Fibroblast of pulmonary artery (primary cell): Measurements from ENCODE around the gene PTPRN2.

ENCODE experiments used
- DNase-seq: peaks from one replicate; pipeline ENCODE4 v3.0.0-alpha.2; 2010; ENCODE audit warnings: low read depth
- H3K4me3 ChIP-seq: replicated peaks from 2 replicates; pipeline ENCODE4 v1.5.1; 2011; ENCODE audit warnings: low read depth, mild to moderate bottlenecking, control low read depth, low read length, moderate library complexity
- CTCF ChIP-seq: IDR thresholded peaks from 2 replicates; pipeline ENCODE4 v1.5.1; 2011; ENCODE audit warnings: mild to moderate bottlenecking, control low read depth, low read length, inconsistent platforms; ENCODE audit errors: missing control alignments

The PTPRN2 gene

GRCh38 chr7:158361326-158361946, 226.2 kb downstream of the PTPRN2 start:
- TF ChIP-seq CTCF = no peak
- no peak overlapping the region for H3K4me3 ChIP-seq
- no peak for DNase-seq

- no peak for TF ChIP-seq CTCF
- H3K4me3 ChIP-seq = no peak overlapping the region
- DNase-seq = no peak
Measured at GRCh38 chr7:158358926-158359645, 228.5 kb downstream of the PTPRN2 start.

- no peak for DNase-seq
- H3K4me3 ChIP-seq = no peak overlapping the region
- no peak for TF ChIP-seq CTCF
Measured at GRCh38 chr7:158357898-158358821, 229.5 kb downstream of the PTPRN2 start.

- DNase-seq = no peak
- no peak for TF ChIP-seq CTCF
- no peak overlapping the region for H3K4me3 ChIP-seq
Measured at GRCh38 chr7:158357106-158357897, 230.3 kb downstream of the PTPRN2 start.

GRCh38 chr7:158356454-158356853, 231.2 kb downstream of the PTPRN2 start:
- DNase-seq = no peak
- no peak for TF ChIP-seq CTCF
- no peak overlapping the region for H3K4me3 ChIP-seq

- DNase-seq = no peak
- no peak for TF ChIP-seq CTCF
- no peak overlapping the region for H3K4me3 ChIP-seq
Measured at GRCh38 chr7:158355456-158356065, 232.1 kb downstream of the PTPRN2 start.
